Measurements from ENCODE around the gene TANC1. TPM values are rescaled to one million over a fixed set of nuclear protein-coding genes. Genes with fewer than 3 reads are reported as not detected.

Gene TANC1
- total RNA-seq, 2 donors from 2014 or later: 51.8 to 58.9 TPM

GRCh38 chr2:159175927-159176326, 207.5 kb downstream of the TANC1 start:
- H3K27ac ChIP-seq: peak overlapping the region in 1 of 2 donors; percentile 25
- no peak for TF ChIP-seq CTCF (IDR thresholded peaks at IDR 0.05)
- no peaks in the 10 kb centered on the region for H3K27me3 ChIP-seq
- no peak overlapping the region for H3K4me3 ChIP-seq
- H3K36me3 ChIP-seq: peaks cover 65% of the 10 kb centered on the region
- no peak for DNase-seq (ENCODE audit: low spot score)
- peaks cover 0 to 11% of the 10 kb centered on the region in 2 donors for H3K4me1 ChIP-seq
- no peaks in the 10 kb centered on the region for H3K9me3 ChIP-seq

GRCh38 chr2:159176555-159176954, 208.1 kb downstream of the TANC1 start:
- no peak overlapping the region for H3K4me3 ChIP-seq
- no peaks in the 10 kb centered on the region for H3K27me3 ChIP-seq
- H3K27ac ChIP-seq: no peak overlapping the region
- no peak for DNase-seq (ENCODE audit: low spot score)
- peaks cover 0 to 11% of the 10 kb centered on the region in 2 donors for H3K4me1 ChIP-seq
- no peak for TF ChIP-seq CTCF (IDR thresholded peaks at IDR 0.05)
- H3K9me3 ChIP-seq: no peaks in the 10 kb centered on the region
- peaks cover 59% of the 10 kb centered on the region for H3K36me3 ChIP-seq

- H3K27me3 ChIP-seq: no peaks in the 10 kb centered on the region
- H3K9me3 ChIP-seq: no peaks in the 10 kb centered on the region
- H3K36me3 ChIP-seq: peaks cover 53% of the 10 kb centered on the region
- peaks cover 0 to 11% of the 10 kb centered on the region in 2 donors for H3K4me1 ChIP-seq
- no peak overlapping the region for H3K27ac ChIP-seq
- DNase-seq (ENCODE audit: low spot score): no peak
- H3K4me3 ChIP-seq: no peak overlapping the region
- no peak for TF ChIP-seq CTCF (IDR thresholded peaks at IDR 0.05)
Observed at GRCh38 chr2:159177357-159177756, 208.9 kb downstream of the TANC1 start.

- H3K4me3 ChIP-seq: no peak overlapping the region
- H3K27ac ChIP-seq: no peak overlapping the region
- H3K9me3 ChIP-seq: no peaks in the 10 kb centered on the region
- no peak for DNase-seq (ENCODE audit: low spot score)
- H3K36me3 ChIP-seq: peaks cover 48% of the 10 kb centered on the region
- H3K4me1 ChIP-seq: peaks cover 0 to 14% of the 10 kb centered on the region in 2 donors
- TF ChIP-seq CTCF (IDR thresholded peaks at IDR 0.05): no peak
- no peaks in the 10 kb centered on the region for H3K27me3 ChIP-seq
Observed at GRCh38 chr2:159177957-159178356, 209.5 kb downstream of the TANC1 start.

GRCh38 chr2:159179096-159179495, 210.7 kb downstream of the TANC1 start:
- H3K36me3 ChIP-seq: peaks cover 37% of the 10 kb centered on the region

More at GRCh38 chr2:159179096-159179495, 210.7 kb downstream of the TANC1 start:
- DNase-seq (ENCODE audit: low spot score): no peak
- H3K4me3 ChIP-seq: no peak overlapping the region
- no peak overlapping the region for H3K27ac ChIP-seq
- no peaks in the 10 kb centered on the region for H3K27me3 ChIP-seq
- H3K9me3 ChIP-seq: no peaks in the 10 kb centered on the region
- peaks cover 0 to 19% of the 10 kb centered on the region in 2 donors for H3K4me1 ChIP-seq
- TF ChIP-seq CTCF (IDR thresholded peaks at IDR 0.05): no peak

All from right atrium auricular region (tissue), 2 donors.